WI38 (cell line): ENCODE measurements around the gene PLIN4.

Source experiments
- H3K4me3 ChIP-seq: 2 replicates; pipeline ENCODE4 v1.5.1; 2011; ENCODE audit warnings: low read depth, mild to moderate bottlenecking, control low read depth, low read length
- TF ChIP-seq, protein P1 (sequence below): IDR thresholded peaks from 2 replicates; pipeline ENCODE4 v1.5.1; 2012; ENCODE audit warnings: low read depth, mild to moderate bottlenecking, control low read depth, low read length

PLIN4 gene

GRCh38 chr19:4457654-4458395 is 60.5 kb downstream of the PLIN4 start, which contains the start of gene UBXN6:
Gene UBXN6 (minus strand): TSS chr19:4457794. CDS start chr19:4457697, 97 bp downstream.
- TF ChIP-seq, protein P1, sequence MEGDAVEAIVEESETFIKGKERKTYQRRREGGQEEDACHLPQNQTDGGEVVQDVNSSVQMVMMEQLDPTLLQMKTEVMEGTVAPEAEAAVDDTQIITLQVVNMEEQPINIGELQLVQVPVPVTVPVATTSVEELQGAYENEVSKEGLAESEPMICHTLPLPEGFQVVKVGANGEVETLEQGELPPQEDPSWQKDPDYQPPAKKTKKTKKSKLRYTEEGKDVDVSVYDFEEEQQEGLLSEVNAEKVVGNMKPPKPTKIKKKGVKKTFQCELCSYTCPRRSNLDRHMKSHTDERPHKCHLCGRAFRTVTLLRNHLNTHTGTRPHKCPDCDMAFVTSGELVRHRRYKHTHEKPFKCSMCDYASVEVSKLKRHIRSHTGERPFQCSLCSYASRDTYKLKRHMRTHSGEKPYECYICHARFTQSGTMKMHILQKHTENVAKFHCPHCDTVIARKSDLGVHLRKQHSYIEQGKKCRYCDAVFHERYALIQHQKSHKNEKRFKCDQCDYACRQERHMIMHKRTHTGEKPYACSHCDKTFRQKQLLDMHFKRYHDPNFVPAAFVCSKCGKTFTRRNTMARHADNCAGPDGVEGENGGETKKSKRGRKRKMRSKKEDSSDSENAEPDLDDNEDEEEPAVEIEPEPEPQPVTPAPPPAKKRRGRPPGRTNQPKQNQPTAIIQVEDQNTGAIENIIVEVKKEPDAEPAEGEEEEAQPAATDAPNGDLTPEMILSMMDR, result no peak
- H3K4me3 ChIP-seq, result peak within 1 kb of the TSS; percentile 91

DNA sequence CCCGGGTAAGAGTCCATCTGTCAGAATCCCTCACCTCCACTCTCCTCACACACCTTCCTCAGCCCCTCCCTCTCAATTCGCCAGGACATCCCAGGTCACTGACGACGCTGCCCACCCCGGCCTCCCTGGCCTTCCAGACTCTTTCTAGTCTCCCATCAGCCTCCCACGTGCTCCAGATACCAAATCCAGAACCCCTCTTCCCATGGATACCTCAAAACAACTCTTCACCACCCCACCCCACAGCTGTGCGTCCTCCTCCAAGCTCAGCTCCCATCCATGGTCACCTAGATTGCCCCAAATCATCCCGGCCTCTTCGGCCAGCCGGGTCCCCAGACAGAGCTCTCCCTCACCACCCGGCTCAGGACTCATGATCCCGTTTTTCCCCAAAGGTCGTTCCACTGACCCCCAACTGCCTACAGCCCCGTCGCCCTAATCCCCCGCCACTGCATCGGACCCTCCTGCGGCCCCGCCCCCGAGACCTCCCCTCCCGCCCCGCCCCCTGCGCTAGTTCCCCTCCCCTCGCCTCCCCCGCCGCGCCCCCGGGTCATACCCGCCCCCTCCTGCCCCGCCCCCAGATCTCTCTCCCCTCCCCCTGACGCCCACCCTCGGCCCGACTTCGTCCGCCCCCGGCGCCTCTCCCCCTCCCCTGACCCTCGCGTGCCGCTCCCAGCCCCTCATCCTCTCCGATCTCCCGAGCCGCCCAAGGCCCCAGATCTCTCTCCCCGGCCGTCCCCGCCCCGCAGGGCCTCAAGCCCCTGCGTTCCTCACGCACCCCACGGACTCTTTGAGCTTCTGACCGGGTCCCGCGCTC is 61.2 kb downstream of the PLIN4 start:
- TF ChIP-seq, protein P1, result no peak
- H3K4me3 ChIP-seq, result peak overlapping the region; percentile 91

- peak overlapping the region; percentile 91 for H3K4me3 ChIP-seq
- TF ChIP-seq, protein P1, result no peak
Measured at GRCh38 chr19:4456476-4456842, 61.8 kb downstream of the PLIN4 start.

DNA sequence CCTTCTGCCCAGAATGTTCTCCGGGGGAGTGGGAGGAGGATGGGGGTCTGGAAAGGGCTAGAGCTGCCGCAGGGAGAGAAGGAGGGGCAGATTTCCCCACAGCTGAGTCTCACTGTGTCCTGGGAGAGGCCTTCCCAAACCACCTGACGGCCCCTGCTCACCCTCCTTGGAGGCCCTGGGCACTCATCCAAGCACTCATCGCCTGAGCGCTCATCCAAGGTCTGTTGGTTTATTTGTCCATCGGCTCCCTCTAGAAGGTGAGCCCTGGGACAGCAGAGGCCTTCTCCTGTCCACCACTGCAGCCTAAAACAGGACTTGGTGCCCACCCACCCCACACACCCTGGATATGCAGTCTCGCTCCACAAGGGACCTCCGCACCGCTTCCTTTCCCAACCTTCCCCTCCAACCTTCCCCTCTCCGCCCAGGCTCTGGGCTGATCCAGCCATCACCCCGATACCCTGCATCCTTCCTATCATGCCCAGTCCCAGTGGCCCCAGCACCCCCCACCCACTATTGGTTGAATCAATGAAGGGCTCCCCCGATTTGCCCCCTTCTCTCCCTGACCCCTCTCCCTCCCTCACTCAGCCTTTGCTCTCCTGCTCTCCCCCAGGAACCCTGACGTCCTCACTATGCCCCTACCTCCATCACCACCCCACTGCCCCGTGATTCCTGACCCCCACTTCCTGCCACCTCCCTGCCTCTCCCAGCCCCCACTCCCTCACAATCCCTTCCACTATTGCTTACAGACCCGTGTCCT is 62.4 kb downstream of the PLIN4 start:
- H3K4me3 ChIP-seq, result peak overlapping the region; percentile 91
- TF ChIP-seq, protein P1, result no peak

DNA sequence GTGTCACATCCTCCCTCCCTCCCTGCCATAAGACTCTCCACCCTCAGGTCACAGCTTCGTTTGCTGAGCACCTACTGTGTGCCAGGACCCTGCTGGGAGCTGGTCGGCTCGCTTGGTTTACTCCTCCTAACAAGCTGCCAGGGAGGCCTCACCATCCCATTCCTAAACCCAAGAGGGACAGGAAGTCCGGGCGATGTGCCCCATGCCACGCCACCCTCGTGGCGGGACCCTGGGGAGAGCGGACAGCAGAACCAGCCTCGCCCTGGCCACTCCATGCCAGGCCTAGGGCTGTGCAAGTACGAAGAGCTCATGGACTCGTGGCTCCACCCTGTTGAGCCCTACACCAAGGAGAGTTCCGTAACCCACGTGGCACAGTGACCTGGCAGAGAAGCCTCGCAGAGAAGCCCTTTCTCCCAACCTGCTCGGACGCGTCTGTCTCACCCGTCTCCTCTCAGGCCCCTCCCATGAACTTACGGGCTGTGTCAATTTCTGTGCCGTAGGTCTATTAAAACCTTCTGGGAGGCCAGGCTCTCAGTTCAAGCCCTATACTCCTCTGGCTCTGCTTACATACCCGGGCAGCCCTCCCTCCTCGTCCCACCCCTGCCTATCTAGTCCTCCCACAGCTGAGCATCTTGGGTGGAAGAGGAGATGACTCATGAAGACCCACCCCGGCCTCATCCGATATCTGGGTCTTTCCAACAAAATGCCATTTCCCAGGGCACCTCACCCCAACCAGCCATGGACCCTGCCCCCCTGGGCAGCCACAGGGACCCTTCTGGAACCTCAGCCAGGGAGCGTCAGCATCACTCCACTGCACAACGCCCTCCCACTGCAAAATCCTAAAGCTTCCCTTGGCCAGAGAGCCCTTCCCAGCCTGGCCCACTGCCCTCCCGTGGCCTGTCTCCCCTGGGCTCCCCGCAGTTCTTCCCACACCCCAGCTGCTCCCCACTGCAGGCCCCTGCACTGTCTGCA is 63.3 kb downstream of the PLIN4 start:
- H3K4me3 ChIP-seq, result peak overlapping the region; percentile 91
- TF ChIP-seq, protein P1, result no peak

- H3K4me3 ChIP-seq, result no peak overlapping the region
- TF ChIP-seq, protein P1, result no peak
Measured at GRCh38 chr19:4453232-4454179, 64.8 kb downstream of the PLIN4 start.
